Hematopoietic multipotent progenitor cell treated with erythropoietin and hydrocortisone succinate and interleukin-3 and kit ligand, for 17 days (in vitro differentiated cells): ENCODE measurements around the gene ELOA.
"Not testable (repeated sequence)": the region's sequence is repeated elsewhere in the genome, so short reads cannot be mapped to it uniquely, and the experiment has no call there.

ENCODE experiments used
- DNase-seq: peaks from one replicate; pipeline ENCODE4 v3.0.0-alpha.2; 2015; ENCODE audit warnings: low spot score

ELOA gene

GRCh38 chr1:23736437-23737134 is 6.7 kb upstream of the ELOA start:
- no peak for DNase-seq

GRCh38 chr1:23741609-23742008 is 1.7 kb upstream of the ELOA start:
- no peak for DNase-seq

- DNase-seq = no peak
Observed at GRCh38 chr1:23742670-23743286, 493 bp upstream of the ELOA start.

- DNase-seq = peak; percentile 60
Observed at GRCh38 chr1:23745515-23745914, 2.2 kb downstream of the ELOA start.

- DNase-seq = no peak
Observed at GRCh38 chr1:23748016-23748415, 4.7 kb downstream of the ELOA start.

GRCh38 chr1:23751050-23751814 is 8.0 kb downstream of the ELOA start:
- peak; percentile 67 for DNase-seq

GRCh38 chr1:23751815-23752200 is 8.5 kb downstream of the ELOA start:
- DNase-seq = no peak

- no peak for DNase-seq
Observed at GRCh38 chr1:23752909-23753308, 9.6 kb downstream of the ELOA start.

GRCh38 chr1:23756676-23757075 is 13.4 kb downstream of the ELOA start:
- DNase-seq = no peak

- no peak for DNase-seq
Observed at GRCh38 chr1:23757812-23758211, 14.5 kb downstream of the ELOA start.

GRCh38 chr1:23759277-23759676 is 16.0 kb downstream of the ELOA start:
- DNase-seq = no peak

- DNase-seq = no peak
Observed at GRCh38 chr1:23763041-23763577, 19.8 kb downstream of the ELOA start.

GRCh38 chr1:23768733-23769132 is 25.5 kb downstream of the ELOA start:
- DNase-seq = no peak

- DNase-seq = peak; percentile 92
Observed at GRCh38 chr1:23772049-23772853, 29.0 kb downstream of the ELOA start.

GRCh38 chr1:23772854-23773242 is 29.6 kb downstream of the ELOA start:
- DNase-seq = no peak

GRCh38 chr1:23774174-23774880 is 31.1 kb downstream of the ELOA start:
- peak; percentile 34 for DNase-seq

GRCh38 chr1:23776217-23776616 is 32.9 kb downstream of the ELOA start:
- peak; percentile 65 for DNase-seq

- peak; percentile 95 for DNase-seq
Observed at GRCh38 chr1:23777979-23778814, 34.9 kb downstream of the ELOA start, which contains the start of gene PITHD1. Gene PITHD1 (plus strand): TSS chr1:23778418. CDS start chr1:23778516, 98 bp downstream.

- DNase-seq = peak; percentile 67
Observed at GRCh38 chr1:23779826-23780371, 36.6 kb downstream of the ELOA start.

GRCh38 chr1:23783141-23783540 is 39.9 kb downstream of the ELOA start:
- DNase-seq = not testable (repeated sequence)
